DND-41 (cell line): ENCODE measurements around the gene DNASE1L2.

Experiments used
- ATAC-seq: fragments of 200-7000 bp; cut with Tn5 transposase; 3 replicates; pipeline ENCODE4 v1.9.1; 2021; ENCODE audit warnings: low read depth; ENCODE audit not compliant: insufficient read depth
- DNase-seq: peaks from one replicate; pipeline ENCODE4 v3.0.0-alpha.2; 2020
- H2AFZ ChIP-seq: 2 replicates; pipeline ENCODE4 v1.6.0; 2012; ENCODE audit warnings: low read depth, low read length
- H3K27ac ChIP-seq: 2 replicates; pipeline ENCODE4 v1.5.1; 2012; ENCODE audit warnings: low read length, inconsistent platforms
- H3K27me3 ChIP-seq: fragments of 200-600 bp; sonication (generic); 2 replicates; pipeline ENCODE4 v1.6.0; 2012; ENCODE audit warnings: low read length, mild to moderate bottlenecking, inconsistent platforms; ENCODE audit not compliant: insufficient read depth, poor library complexity
- H3K36me3 ChIP-seq: 2 replicates; pipeline ENCODE4 v1.5.1; 2012; ENCODE audit warnings: low read length, inconsistent platforms; ENCODE audit not compliant: insufficient read depth
- H3K4me1 ChIP-seq: 2 replicates; pipeline ENCODE4 v1.5.1; 2012; ENCODE audit warnings: mild to moderate bottlenecking, low read length; ENCODE audit not compliant: insufficient read depth
- H3K4me2 ChIP-seq: 2 replicates; pipeline ENCODE4 v1.6.0; 2012; ENCODE audit warnings: mild to moderate bottlenecking, moderate library complexity, low read length, inconsistent platforms; ENCODE audit not compliant: insufficient read depth
- H3K4me3 ChIP-seq, 2 experiments: fragments of 200-600 bp in 1 of 2; shearing (Covaris generic) in 1 of 2; 2 replicates each; pipeline ENCODE4 v1.5.1; 2012 to 2016; ENCODE audit warnings: inconsistent platforms in 2 of 2, low read length in 2 of 2, mild to moderate bottlenecking in 2 of 2, low read depth in 1 of 2, moderate library complexity in 1 of 2
- H3K79me2 ChIP-seq: 2 replicates; pipeline ENCODE4 v1.6.0; 2012; ENCODE audit warnings: low read length, inconsistent platforms; ENCODE audit not compliant: insufficient read depth
- H3K9ac ChIP-seq: 2 replicates; pipeline ENCODE4 v1.6.0; 2012; ENCODE audit warnings: low read depth, mild to moderate bottlenecking, inconsistent platforms, low read length, moderate library complexity
- H3K9me3 ChIP-seq: 2 replicates; pipeline ENCODE4 v1.5.1; 2012; ENCODE audit warnings: low read length, moderate library complexity, mild to moderate bottlenecking, inconsistent platforms; ENCODE audit not compliant: insufficient read depth, severe bottlenecking
- H4K20me1 ChIP-seq: 2 replicates; pipeline ENCODE4 v1.6.0; 2012; ENCODE audit warnings: low read length; ENCODE audit not compliant: insufficient read depth
- EZH2 ChIP-seq: IDR thresholded peaks from 3 replicates; pipeline ENCODE4 v1.6.1; 2012; ENCODE audit warnings: borderline replicate concordance, low read depth, mild to moderate bottlenecking, moderate library complexity, low read length, inconsistent platforms; ENCODE audit not compliant: severe bottlenecking
- TF ChIP-seq, protein P1 (sequence below): IDR thresholded peaks from 2 replicates; pipeline ENCODE4 v1.5.1; 2012; ENCODE audit warnings: borderline replicate concordance, low read length, moderate library complexity, mild to moderate bottlenecking; ENCODE audit not compliant: poor library complexity, severe bottlenecking; ENCODE audit errors: extremely low read depth

DNASE1L2 gene

DNA sequence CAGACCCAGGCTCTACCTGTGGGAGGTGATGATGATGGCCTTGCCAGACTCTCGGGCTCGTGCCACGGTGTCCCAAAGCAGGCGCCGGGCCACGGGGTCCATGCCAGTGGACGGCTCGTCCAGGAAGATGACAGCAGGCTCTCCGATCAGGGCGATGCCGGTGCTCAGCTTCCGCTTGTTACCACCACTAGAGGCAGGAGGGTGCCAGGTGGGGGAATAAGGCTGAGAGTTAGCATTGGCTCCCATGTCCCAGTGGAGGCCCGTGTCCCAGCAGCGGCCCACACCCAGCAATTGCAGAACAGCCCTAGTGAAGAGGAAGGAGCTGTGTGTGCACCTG, 42.0 kb downstream of the DNASE1L2 start:
- ATAC-seq (0 out of 3 replicates have a peak, but pooled peaks have one; percentile 47), DNase-seq (no peak)
- no peaks in the 10 kb centered on the region for H3K4me1 ChIP-seq
- no peak overlapping the region for H3K9ac ChIP-seq
- no peak overlapping the region for H3K4me2 ChIP-seq
- no peak overlapping the region for H3K4me3 ChIP-seq
- no peaks in the 10 kb centered on the region for H3K9me3 ChIP-seq
- peaks cover 9% of the 10 kb centered on the region; the same call in 1 of the 2 replicates for H4K20me1 ChIP-seq
- H3K27ac ChIP-seq: no peak overlapping the region
- H3K36me3 ChIP-seq: no peaks in the 10 kb centered on the region
- H3K27me3 ChIP-seq: no peaks in the 10 kb centered on the region
- no peak overlapping the region for H2AFZ ChIP-seq
- no peaks in the 10 kb centered on the region for H3K79me2 ChIP-seq
- no peak for TF ChIP-seq EZH2
- TF ChIP-seq, protein P1, sequence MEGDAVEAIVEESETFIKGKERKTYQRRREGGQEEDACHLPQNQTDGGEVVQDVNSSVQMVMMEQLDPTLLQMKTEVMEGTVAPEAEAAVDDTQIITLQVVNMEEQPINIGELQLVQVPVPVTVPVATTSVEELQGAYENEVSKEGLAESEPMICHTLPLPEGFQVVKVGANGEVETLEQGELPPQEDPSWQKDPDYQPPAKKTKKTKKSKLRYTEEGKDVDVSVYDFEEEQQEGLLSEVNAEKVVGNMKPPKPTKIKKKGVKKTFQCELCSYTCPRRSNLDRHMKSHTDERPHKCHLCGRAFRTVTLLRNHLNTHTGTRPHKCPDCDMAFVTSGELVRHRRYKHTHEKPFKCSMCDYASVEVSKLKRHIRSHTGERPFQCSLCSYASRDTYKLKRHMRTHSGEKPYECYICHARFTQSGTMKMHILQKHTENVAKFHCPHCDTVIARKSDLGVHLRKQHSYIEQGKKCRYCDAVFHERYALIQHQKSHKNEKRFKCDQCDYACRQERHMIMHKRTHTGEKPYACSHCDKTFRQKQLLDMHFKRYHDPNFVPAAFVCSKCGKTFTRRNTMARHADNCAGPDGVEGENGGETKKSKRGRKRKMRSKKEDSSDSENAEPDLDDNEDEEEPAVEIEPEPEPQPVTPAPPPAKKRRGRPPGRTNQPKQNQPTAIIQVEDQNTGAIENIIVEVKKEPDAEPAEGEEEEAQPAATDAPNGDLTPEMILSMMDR: peak; percentile 28

GRCh38 chr16:2278956-2279800, 42.9 kb downstream of the DNASE1L2 start:
- no peaks in the 10 kb centered on the region for H3K27me3 ChIP-seq
- H3K4me2 ChIP-seq: no peak overlapping the region
- H2AFZ ChIP-seq: no peak overlapping the region
- peaks cover 7% of the 10 kb centered on the region; the same call in 1 of the 2 replicates for H4K20me1 ChIP-seq
- no peaks in the 10 kb centered on the region for H3K9me3 ChIP-seq
- no peaks in the 10 kb centered on the region for H3K4me1 ChIP-seq
- H3K27ac ChIP-seq: no peak overlapping the region
- no peaks in the 10 kb centered on the region for H3K36me3 ChIP-seq
- no peak overlapping the region for H3K4me3 ChIP-seq
- DNase-seq: no peak
- H3K9ac ChIP-seq: no peak overlapping the region
- TF ChIP-seq, protein P1: no peak
- no peak for TF ChIP-seq EZH2
- no peaks in the 10 kb centered on the region for H3K79me2 ChIP-seq
- ATAC-seq: no peak

DNA sequence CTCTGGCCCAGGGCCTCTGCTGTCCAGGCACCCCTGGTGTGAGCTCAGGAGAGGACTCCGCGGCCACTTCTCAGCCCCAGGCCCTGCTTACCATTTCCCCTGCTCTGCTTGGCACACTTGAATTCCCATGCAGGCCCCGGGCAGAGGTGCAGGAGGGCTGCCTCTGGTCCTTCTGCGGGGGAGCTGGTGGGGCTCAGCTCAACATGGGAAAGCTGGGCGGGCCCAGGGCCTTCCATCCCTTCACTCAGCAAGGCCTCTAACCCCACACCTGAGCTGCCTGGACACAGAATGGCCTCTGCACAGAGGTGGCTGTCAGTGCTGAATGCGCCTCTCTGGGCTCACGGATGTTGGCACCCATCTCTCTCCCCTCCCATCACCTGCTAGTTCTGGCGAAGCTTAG, 44.2 kb downstream of the DNASE1L2 start:
- ATAC-seq: no peak
- TF ChIP-seq, protein P1: no peak
- TF ChIP-seq EZH2: no peak
- Histone ChIP-seq H3K27me3 (no peaks in the 10 kb centered on the region), H4K20me1 (peaks cover 6% of the 10 kb centered on the region; the same call in 1 of the 2 replicates), H2AFZ (no peak overlapping the region), H3K36me3 (no peaks in the 10 kb centered on the region), H3K9ac (no peak overlapping the region), H3K4me2 (no peak overlapping the region), H3K4me3 (no peak overlapping the region), H3K9me3 (no peaks in the 10 kb centered on the region), H3K79me2 (no peaks in the 10 kb centered on the region), H3K27ac (no peak overlapping the region), H3K4me1 (no peaks in the 10 kb centered on the region)
- no peak for DNase-seq
